Measurements from ENCODE around the gene ZFY.
A peak's percentile ranks its signal among the peaks of the same experiment; 100 is the strongest.
"Not testable (repeated sequence)": the region's sequence is repeated elsewhere in the genome, so short reads cannot be mapped to it uniquely, and the experiment has no call there.

ZFY gene

GRCh38 chrY:2979283-2979682 is 44.1 kb downstream of the ZFY start:
- DNase-seq, result no peak

GRCh38 chrY:2984491-2984890 is 49.3 kb downstream of the ZFY start:
- DNase-seq, result no peak

GRCh38 chrY:2987178-2987577 is 52.0 kb downstream of the ZFY start:
- not testable (repeated sequence) for DNase-seq

- not testable (repeated sequence) for DNase-seq
Observed at GRCh38 chrY:2997369-2997768, 62.2 kb downstream of the ZFY start.

GRCh38 chrY:3002190-3002589 is 67.0 kb downstream of the ZFY start:
- no peak for DNase-seq

- DNase-seq, result peak; percentile 2
Observed at GRCh38 chrY:3002680-3003515, 67.7 kb downstream of the ZFY start.

- no peak for DNase-seq
Observed at GRCh38 chrY:3003516-3003830, 68.3 kb downstream of the ZFY start.

GRCh38 chrY:3003846-3004245 is 68.7 kb downstream of the ZFY start:
- peak; percentile 2 for DNase-seq

GRCh38 chrY:3006031-3006430 is 70.8 kb downstream of the ZFY start:
- DNase-seq, result not testable (repeated sequence)

- DNase-seq, result no peak
Observed at GRCh38 chrY:3007967-3008366, 72.8 kb downstream of the ZFY start.

GRCh38 chrY:3012226-3012625 is 77.0 kb downstream of the ZFY start:
- DNase-seq, result no peak

GRCh38 chrY:3016594-3016993 is 81.4 kb downstream of the ZFY start:
- DNase-seq, result no peak

- no peak for DNase-seq
Observed at GRCh38 chrY:3018546-3018945, 83.4 kb downstream of the ZFY start.

- DNase-seq, result no peak
Observed at GRCh38 chrY:3019584-3019983, 84.4 kb downstream of the ZFY start.

GRCh38 chrY:3021176-3021575 is 86.0 kb downstream of the ZFY start:
- DNase-seq, result no peak

- DNase-seq, result no peak
Observed at GRCh38 chrY:3023606-3024005, 88.4 kb downstream of the ZFY start.

- DNase-seq, result no peak
Observed at GRCh38 chrY:3025357-3025756, 90.2 kb downstream of the ZFY start.
